Gastrocnemius medialis (tissue), 4 donors: ENCODE measurements around the gene WNK2.

Experiments
- CTCF ChIP-seq, 5 experiments: fragments of 450-650 bp in 3 of 5; fragments of 200-600 bp in 2 of 5; sonication (generic) in 2 of 5; IDR thresholded peaks in 4 of 5; conservative IDR thresholded peaks in 1 of 5; 1 replicate in 4 of 5; 2 replicates in 1 of 5; pipeline ENCODE4 v1.5.1; 2016 to 2019; ENCODE audit warnings: antibody characterized with exemption in 5 of 5, mild to moderate bottlenecking in 3 of 5, moderate library complexity in 3 of 5
- POLR2A ChIP-seq, 2 donors: fragments of 450-650 bp; IDR thresholded peaks; one replicate each; pipeline ENCODE4 v1.6.1; 2017; ENCODE audit warnings: antibody characterized with exemption in 2 of 2, mild to moderate bottlenecking in 2 of 2, moderate library complexity in 2 of 2

GRCh38 chr9:93340091-93340490 is 156.2 kb downstream of the WNK2 start:
- TF ChIP-seq POLR2A (IDR thresholded peaks at IDR 0.05) (no peak), CTCF (IDR thresholded peaks at IDR 0.05 in 4 of 5, conservative IDR thresholded peaks at IDR 0.05 in 1 of 5) (no peak)
